GM21786 (cell line): ENCODE results near the gene PMPCA.

Source experiments
- ATAC-seq: cut with Tn5 transposase; IDR thresholded peaks from one replicate; pipeline ENCODE4 v1.9.1; 2021; ENCODE audit not compliant: unreplicated experiment

Gene PMPCA

GRCh38 chr9:136373300-136374182, 36.9 kb upstream of the PMPCA start, which contains the start of gene CARD9:
Gene CARD9, minus strand, starts transcription at chr9:136373669. Its CDS starts 1,591 bp downstream, at chr9:136372078.
- ATAC-seq, result no peak

GRCh38 chr9:136374183-136374575, 36.3 kb upstream of the PMPCA start:
- no peak for ATAC-seq

GRCh38 chr9:136375096-136375495, 35.4 kb upstream of the PMPCA start:
- ATAC-seq, result no peak

GRCh38 chr9:136376457-136376856, 34.0 kb upstream of the PMPCA start:
- ATAC-seq, result no peak

GRCh38 chr9:136377341-136378169, 32.9 kb upstream of the PMPCA start:
- ATAC-seq, result no peak

DNA sequence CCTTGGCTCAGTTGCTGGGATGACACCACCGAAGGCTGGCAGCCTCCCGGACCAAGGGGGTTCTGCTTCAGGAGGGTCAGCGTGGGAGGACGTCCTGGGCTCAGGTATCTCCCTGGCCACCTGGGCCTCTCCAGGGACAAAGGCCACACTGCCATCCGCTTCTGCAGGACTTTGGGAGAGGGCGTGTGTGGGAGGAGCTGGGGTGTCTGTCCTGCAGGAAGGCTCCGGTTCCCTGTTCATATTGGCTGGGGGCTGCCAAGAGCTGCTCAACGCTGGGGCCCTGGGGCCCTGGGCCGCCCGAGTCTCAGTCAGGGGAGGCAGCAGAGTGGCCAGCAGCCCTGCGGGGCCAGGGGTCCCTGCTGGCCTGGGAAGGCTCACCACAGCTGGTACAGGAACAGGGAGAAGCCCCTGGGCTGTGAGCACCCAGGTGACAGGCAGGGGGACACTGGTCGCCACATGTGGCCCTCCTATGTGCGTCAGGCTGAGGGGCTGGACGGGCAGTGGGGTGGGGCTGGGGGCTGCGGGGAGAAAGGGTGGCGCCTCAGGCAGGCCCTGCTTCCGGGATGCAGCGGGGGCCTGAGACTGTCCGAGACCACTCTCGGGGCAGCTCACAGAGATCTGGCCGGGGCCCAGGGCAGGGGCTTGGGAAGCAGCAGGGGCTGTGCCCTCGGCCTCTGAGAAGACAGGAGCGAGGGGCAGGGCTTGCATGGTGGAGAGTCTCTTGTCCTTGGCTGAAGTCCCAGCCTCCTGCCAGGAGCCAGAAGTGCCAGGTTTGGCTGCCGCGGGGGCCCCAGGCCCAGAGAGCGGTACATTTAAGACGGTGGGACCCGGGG, 32.1 kb upstream of the PMPCA start:
- no peak for ATAC-seq

DNA sequence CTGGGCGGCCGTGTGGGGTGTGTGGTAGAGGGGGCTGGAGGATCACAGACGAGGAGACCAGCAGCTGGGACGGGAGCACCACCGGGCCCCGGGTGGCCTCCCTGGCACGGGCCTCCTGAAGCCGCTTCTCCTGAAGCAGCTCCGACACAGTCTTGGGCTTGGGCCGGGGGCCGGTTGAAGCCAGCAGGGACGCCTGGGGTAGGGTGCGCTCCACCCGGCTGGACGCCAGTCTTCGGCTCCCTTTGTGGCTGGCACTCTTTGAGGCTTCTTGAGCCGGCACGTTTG, 31.5 kb upstream of the PMPCA start:
- no peak for ATAC-seq

- ATAC-seq, result no peak
These were observed 31.1 kb upstream of the PMPCA start for GRCh38 chr9:136379401-136379800.

DNA sequence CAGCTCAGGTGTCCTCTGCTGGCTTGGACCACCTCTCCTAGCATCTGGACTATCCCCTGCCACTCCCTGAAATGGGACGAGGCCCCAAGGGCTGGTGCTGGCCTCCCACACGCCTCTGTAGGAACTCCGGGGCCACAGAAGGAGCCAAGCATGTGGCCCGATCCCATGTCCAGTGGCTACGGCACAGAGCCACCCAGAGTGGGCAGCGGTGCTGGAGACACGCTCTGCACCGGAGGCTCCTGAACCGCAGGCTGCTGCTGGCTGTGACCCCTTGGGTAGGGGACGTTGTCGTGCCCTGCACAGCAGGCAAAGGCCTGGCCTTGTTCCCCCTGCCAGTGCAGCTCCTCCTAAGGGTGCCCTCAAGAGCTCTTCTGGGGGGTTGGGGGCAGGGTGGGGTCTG, 30.6 kb upstream of the PMPCA start:
- ATAC-seq, result no peak

- ATAC-seq, result no peak
These were observed 30.1 kb upstream of the PMPCA start for GRCh38 chr9:136380381-136380780.

DNA sequence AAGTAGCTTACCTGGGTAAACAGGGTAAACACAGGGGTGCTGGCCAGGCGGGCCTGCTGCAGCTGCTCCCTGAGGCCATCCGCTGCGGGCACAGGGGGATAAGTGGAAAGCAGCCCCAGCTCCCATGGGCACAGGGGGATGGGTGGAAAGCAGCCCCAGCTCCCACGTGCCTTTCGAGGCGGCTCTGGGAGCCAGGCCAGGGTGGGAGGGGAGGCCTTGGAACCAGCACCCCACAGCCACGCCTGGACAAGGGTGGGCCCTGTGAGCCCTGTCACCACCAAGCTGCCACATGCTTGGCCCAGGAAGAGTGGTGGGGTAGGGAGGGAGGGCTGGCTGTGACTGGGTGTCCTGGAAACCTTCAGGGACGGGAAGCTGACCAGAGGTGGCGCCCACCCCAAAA, 29.1 kb upstream of the PMPCA start:
- no peak for ATAC-seq

GRCh38 chr9:136381966-136382513, 28.4 kb upstream of the PMPCA start:
- ATAC-seq, result no peak

DNA sequence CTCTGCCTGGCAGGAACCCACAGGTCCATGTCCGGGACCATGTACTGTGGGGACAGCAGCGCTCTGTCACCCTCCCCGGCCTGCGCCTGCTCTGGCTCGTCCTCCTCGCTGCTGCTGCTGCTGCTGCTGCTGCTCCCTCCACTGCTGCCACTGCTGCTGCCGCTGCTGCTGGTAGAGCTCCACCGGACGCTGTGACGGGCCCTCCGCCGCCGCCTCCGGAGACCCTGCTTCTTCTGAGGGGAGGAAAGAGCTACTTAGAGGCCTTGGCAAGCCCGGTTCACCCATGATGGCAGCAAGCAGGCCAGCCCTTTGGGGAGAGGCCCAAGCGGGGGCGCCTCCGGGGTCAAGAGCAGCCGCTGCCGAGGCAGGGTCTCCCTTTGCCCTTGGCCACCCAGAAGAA, 27.0 kb upstream of the PMPCA start:
- no peak for ATAC-seq

DNA sequence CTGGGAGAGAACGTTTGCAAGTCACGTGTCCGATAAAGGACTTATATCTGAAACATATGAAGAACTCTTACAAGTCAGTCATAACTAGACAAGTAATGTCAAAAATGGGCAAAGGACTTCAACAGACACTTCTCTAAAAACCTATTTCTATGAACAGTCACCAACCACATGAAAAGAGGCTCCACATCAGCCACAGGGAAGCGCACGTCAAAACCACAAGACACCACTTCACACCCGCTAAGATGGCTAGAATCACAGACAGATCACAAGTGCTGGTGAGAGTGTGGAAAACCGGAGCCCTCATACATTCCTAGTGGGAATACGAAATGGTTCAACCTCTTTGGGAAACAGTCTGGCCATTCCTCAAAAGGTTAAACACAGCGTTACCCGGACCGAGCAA, 25.4 kb upstream of the PMPCA start:
- no peak for ATAC-seq

DNA sequence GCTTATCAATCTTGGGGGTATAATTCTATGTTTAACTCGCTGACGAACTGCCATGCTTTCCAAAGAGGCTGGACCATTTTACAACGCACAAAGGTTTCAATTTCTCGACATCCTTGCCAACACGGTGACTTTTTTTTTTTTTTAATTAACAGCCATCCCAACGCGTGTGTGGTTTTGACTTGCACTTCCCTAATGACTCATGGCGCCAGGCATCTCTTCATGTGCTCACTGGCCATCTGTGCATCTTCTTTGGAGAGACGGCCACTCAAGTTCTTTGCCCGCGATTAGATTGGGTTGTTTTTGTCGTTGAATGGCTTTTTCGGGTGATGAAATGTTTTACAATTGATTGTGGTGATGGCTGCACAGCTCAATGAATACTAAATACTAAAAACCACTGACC, 24.4 kb upstream of the PMPCA start:
- ATAC-seq, result no peak

DNA sequence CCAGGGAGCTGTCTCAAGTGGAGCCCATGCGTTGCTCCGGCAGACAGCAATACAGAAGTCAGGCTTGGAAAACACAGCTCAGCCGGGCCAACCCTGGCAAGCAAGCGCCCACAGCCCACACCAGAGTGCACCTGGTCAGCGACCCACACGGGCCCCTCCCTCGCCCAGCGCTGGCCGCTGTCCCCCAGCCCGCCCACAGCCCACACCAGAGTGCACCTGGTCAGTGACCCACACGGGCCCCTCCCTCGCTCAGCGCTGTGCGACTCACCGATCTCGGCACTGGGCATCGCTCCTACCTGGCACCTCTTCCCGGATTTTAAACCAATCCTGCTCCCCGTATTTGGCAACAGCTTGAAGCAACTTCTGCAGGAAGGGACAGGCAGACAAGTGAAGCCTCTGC, 23.2 kb upstream of the PMPCA start:
- no peak for ATAC-seq

DNA sequence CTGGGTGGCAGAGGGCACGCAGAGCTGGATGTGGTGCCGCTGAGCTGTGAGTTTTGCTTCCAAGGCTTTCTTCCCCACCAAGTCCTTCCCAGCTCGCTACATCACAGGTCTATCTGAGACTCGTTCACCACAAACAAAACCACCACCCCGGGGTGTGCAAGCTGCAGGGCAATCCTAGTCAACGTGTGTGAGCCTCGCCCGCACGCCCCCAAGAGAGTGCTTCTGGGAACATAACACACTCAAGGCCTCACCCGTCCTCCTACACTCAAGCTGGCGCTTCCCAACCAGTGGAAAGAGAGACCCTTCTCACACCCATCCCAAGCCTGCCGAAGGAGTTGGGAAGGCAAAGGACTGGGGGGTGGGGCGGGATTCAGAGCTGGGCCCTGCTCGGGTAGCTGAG, 21.1 kb upstream of the PMPCA start:
- ATAC-seq, result no peak

GRCh38 chr9:136391737-136392537, 18.5 kb upstream of the PMPCA start:
- no peak for ATAC-seq

GRCh38 chr9:136392538-136393449, 17.7 kb upstream of the PMPCA start:
- no peak for ATAC-seq
